Hepatocyte (in vitro differentiated cells): ENCODE data around the gene ZNF652.

Experiments
- CTCF ChIP-seq: fragments of 200-600 bp; sonication (generic); IDR thresholded peaks from 2 replicates; pipeline ENCODE4 v1.5.1; 2016; ENCODE audit warnings: antibody characterized with exemption, mild to moderate bottlenecking; ENCODE audit not compliant: poor library complexity
- EZH2 ChIP-seq: fragments of 200-600 bp; sonication (generic); IDR thresholded peaks from 2 replicates; pipeline ENCODE4 v1.6.1; 2016; ENCODE audit warnings: antibody characterized with exemption, mild to moderate bottlenecking, borderline replicate concordance
- EZH2phosphoT487 ChIP-seq: fragments of 200-600 bp; sonication (generic); IDR thresholded peaks from one replicate; pipeline ENCODE4 v1.6.1; 2018; ENCODE audit warnings: antibody characterized with exemption, mild to moderate bottlenecking, low read depth, moderate library complexity; ENCODE audit not compliant: unreplicated experiment, severe bottlenecking

- TF ChIP-seq CTCF (no peak), EZH2 (no peak), EZH2phosphoT487 (no peak)
These were observed 36.1 kb downstream of the ZNF652 start for GRCh38 chr17:49325980-49326379.
